22Rv1 (cell line): ENCODE measurements around the gene POR.
"Not testable (repeated sequence)": the region's sequence is repeated elsewhere in the genome, so short reads cannot be mapped to it uniquely, and the experiment has no call there.

ENCODE experiments used
- ZFX ChIP-seq: fragments of 450-650 bp; IDR thresholded peaks from 2 replicates; pipeline ENCODE4 v1.6.1; 2017; ENCODE audit warnings: antibody characterized with exemption, borderline replicate concordance
- TF ChIP-seq, protein P1 (sequence below): fragments of 450-650 bp; IDR thresholded peaks from 2 replicates; pipeline ENCODE4 v1.5.1; 2017; ENCODE audit warnings: mild to moderate bottlenecking

DNA sequence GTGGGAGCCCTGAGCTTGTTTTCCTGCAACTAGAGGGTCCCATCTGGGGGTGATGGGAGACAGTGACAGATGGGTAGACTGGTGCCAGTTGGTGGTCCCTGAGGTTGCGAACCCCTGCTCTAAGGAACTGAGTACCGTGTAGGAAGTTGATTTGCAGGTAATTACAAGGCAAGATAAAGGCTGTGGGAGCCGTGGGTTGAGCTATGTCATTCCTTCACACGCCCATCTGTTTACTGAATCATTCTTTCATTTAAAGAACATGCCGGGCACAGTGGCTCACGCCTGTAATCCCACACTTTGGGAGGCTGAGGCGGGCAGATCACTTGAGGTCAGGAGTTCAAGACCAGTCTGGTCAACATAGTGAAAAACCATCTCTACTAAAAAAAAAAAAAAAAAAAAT lies 23.7 kb upstream of the POR start:
- TF ChIP-seq, protein P1, sequence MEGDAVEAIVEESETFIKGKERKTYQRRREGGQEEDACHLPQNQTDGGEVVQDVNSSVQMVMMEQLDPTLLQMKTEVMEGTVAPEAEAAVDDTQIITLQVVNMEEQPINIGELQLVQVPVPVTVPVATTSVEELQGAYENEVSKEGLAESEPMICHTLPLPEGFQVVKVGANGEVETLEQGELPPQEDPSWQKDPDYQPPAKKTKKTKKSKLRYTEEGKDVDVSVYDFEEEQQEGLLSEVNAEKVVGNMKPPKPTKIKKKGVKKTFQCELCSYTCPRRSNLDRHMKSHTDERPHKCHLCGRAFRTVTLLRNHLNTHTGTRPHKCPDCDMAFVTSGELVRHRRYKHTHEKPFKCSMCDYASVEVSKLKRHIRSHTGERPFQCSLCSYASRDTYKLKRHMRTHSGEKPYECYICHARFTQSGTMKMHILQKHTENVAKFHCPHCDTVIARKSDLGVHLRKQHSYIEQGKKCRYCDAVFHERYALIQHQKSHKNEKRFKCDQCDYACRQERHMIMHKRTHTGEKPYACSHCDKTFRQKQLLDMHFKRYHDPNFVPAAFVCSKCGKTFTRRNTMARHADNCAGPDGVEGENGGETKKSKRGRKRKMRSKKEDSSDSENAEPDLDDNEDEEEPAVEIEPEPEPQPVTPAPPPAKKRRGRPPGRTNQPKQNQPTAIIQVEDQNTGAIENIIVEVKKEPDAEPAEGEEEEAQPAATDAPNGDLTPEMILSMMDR, result not testable (repeated sequence)
- not testable (repeated sequence) for TF ChIP-seq ZFX
